GM21381 (cell line): ENCODE data around the gene RTP2.

Source experiments
- ATAC-seq: cut with Tn5 transposase; IDR thresholded peaks from one replicate; pipeline ENCODE4 v1.9.1; 2021; ENCODE audit warnings: mild to moderate bottlenecking, moderate library complexity; ENCODE audit not compliant: unreplicated experiment

RTP2 gene

DNA sequence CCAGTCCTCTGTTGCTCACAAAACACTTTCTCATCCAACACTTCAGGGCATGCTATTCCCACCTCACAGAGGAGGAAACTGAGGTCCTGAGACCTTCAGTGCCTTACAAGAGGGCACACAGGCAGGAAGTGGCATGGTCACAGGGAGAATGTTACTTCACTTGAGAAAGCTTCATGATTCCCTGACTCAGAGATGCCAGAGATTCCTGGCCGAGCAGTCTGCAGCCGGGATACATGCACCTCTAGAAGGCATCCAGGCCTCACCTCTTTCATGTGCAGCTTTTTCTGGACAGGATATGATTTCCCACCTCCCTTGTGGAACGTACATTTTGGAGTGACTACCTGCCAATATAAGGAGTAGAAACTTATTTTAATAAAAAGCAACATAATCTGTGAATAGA is 29.3 kb downstream of the RTP2 start:
- ATAC-seq: no peak

DNA sequence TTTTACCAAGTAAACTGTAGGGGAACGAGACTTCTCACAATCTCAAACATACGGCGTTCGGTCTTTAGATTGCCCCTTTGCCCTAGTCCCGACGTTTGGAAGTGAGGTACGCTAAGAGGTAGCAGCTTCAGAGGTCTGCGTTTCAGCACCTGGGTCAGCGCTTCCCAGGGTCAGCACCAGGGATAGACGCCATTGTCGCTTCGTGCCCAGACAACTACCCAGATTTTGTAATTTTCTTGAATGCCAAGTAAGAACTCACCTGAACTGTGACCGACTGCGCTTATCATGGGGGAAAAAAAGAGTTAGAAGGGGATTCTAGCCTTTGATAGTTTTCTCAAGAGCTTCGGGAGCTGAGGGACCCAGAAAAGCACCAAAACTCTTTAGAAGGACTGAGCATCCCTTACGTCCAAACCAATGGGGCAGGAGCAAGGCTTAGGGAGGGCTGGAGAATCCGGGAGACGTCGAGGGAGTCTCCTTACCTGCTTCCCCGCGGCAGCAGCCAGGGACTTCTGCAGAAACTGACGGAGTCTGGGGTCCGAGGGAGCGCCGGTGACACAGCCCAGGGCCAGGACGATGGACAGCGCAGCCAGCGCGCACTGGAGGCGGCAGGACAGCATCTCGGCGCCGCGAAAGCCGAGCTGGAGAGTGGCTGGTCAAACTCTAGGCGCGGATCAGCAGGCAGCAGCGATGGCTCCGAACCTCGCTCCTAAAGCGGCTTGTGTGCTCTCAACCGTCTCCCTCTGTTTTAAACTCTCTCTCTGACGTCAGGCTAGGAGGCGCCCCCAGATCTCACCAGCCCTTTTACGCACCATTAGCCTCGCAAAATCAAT is 32.5 kb downstream of the RTP2 start, which contains the start of gene SST:
SST (minus strand) TSS at position 720 of the 830 bp plus-strand sequence; CDS start at position 617, 103 bp downstream.
- ATAC-seq: no peak

DNA sequence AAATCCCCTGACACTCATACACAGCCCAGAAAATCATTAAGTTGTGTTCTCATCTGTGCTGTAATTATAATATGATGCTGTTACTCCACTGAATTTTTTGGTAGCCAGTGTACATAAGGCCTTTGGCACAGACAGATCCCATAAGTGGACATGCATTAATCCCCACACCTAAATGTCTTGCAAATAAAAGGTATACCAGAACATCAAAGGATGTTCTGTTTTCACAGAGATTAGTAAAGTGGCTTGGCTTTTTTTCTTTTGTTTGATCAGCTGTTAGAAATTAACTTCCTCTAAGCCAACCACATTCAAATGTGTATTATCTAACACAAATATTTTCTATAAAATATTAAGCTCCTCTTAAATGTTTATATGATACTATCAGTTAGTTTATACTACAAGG is 34.8 kb downstream of the RTP2 start:
- no peak for ATAC-seq

DNA sequence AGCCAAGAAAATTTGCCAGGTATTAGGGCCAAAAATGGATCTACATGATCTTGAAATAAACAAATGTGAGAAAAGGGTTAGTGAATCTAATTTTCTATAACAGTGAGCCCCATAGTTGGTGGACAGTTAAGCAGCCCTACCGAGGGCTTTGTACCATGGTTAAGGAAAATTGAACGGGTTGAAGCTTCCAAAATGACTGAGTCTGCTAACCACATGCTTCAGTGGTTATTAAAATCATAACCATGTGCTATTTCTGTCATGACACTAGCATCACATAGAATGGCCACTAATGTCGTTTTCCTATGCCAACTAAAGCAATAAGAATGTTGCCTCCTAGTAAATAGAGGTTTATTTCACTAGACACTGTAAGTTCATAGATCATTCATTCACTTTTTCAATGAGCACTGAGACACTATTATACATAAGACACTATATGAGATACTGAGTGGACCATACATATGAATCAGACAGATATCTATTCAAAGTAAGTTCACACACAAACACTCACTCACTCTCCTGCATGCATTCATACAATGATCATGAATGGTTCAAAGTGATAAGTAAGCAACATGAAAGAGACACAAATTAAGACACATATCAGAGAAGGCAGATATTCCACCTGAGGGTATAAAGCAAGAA is 36.5 kb downstream of the RTP2 start:
- ATAC-seq: no peak

DNA sequence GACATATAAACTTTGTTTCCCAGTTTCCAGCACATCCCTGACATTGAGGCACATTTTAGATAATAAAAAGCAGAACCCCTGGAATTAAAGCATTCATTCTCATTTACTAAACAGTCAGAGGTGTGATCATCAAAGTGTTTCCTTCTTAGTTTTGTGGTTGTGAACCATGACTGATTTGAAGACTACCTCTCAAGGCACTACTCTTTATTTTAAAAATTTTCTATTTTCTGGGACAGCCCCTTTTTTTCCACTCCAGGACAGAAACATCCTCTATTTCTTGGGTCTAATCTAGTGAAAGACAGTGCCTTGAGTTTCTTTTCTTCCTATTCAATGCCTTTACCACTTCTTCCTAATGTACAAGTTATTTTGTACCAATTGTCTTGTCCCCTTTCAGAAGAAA is 37.3 kb downstream of the RTP2 start:
- ATAC-seq: no peak

DNA sequence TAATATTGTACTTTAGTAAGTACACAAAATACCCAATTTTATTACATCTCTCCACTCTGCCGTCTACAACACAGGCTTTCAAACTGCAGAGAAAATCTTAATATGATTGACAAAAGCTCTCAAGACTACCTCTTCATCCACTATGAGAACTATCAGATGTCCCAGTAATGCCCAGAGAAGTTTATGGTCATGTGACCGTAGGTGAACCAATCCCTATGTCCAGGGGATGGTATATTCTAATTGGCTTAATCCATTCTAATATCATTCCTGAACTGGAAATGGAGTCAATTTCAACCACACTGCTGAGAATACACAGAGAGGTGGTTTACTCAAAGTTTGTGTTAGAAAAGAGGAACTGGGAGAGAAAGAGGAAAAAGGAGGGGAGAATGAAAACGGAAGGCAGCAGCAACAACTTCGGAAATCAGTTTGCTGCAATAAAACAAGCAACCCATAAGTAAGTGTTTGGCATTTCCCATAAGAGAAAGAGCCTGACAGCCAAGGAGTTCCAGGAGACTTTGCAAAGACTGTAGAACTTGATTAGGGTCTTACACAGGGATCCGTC is 39.4 kb downstream of the RTP2 start:
- ATAC-seq: no peak

DNA sequence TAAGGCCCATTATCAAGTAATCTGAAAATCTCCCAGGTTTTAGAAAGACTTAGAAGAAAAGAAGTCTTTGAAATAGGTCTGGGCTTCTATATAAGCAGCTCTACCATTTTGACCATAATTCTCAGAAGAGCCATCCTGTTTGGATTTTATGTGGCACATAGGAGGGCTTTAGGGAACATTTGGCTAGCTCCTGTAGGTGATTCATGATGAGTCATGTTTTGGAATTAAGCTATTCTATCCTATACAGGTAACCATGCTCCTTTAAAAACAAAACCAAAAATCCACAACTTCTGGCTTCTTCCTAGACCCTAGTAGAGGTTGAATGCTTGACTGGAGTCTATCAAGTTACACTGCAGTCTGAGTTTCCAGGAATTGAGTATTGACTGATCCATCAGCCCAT is 41.1 kb downstream of the RTP2 start:
- no peak for ATAC-seq

DNA sequence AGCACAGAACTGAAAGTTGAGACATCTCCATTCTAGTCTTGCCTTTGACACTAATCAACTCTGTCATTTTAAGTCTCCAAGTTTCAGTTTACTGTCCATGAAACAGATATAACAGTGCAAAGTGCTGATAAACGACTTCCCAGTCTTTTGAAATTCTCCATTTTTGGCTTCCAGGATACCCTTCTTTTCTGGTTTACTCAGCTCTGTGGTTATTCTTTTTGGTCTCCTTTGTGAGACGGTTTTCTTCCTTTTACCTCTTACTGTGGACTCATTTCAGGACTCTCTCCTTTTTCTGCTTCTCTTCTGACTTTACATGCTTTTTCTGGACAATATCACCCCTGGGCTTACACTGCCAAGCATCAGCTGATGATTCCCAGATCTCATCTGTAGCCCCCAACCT is 51.1 kb downstream of the RTP2 start:
- ATAC-seq: no peak
